ENCODE results near the gene C1QTNF8. TPM values are rescaled to one million over a fixed set of nuclear protein-coding genes. Genes with fewer than 3 reads are reported as not detected.

Gene C1QTNF8
- total RNA-seq, 2 donors from 2014 or later = not detected

DNA sequence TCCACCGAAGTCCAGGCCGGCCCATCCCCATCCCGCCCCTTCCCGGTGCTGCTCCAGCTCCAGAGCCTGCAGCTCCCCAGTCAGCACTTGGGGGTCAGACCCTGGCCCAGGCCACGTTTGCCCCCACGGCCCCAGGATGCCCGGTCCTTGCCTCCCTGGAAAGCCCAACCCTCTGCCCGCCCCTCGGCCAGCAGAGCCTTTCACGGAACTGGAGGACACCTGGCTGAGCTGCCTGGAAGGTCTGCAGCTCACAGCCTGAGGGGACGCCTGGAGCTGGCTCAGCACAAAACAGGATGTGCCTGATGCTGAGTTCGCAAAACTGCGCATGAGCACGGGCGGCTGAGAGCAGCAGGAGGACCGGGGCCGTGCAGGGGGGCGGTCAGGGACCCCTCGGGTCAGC lies 53.2 kb downstream of the C1QTNF8 start:
- DNase-seq (no peak), ATAC-seq (no peak)
- intact Hi-C loops (cut with DNase I, micrococcal nuclease) = no loop called here

DNA sequence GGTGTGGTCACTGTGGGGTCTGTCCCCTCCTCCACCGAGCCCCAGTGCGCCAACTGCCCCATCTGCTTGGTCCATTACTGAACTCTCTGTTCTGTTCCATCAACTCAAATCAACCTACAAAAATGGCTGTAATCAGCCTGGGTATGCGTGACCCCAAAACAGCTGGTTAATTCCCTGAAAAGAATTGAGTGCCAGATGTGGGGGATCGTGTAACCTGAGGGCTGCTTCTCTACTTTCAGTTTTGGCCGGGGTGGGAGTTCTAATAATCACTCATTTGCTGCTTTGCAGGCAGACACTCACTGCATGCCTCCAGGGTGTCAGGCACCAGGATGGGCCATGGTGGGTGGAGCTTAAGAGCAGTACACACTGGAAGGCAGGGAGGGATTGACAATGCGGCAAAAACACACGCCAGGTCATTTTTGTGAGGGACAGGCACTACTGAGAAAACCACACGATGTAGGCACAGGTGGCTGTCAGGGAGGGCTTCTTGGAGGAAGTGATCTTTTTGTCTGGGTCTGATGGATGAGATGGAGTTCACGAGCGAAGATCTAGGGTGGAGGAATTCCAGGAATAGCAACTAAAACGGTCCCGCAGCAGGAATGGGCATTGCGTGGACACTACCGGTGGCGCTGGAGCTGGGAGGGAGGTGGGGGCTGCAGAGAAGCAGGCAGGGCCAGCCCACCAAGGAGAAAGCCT lies 53.8 kb downstream of the C1QTNF8 start:
- ATAC-seq (no peak), DNase-seq (no peak)
- intact Hi-C loops (cut with DNase I, micrococcal nuclease) = no loop called here

GRCh38 chr16:1040346-1040745 lies 55.7 kb downstream of the C1QTNF8 start:
- no peak for ATAC-seq
- intact Hi-C loops (cut with DNase I, micrococcal nuclease) = no loop called here
- no peak for DNase-seq

DNA sequence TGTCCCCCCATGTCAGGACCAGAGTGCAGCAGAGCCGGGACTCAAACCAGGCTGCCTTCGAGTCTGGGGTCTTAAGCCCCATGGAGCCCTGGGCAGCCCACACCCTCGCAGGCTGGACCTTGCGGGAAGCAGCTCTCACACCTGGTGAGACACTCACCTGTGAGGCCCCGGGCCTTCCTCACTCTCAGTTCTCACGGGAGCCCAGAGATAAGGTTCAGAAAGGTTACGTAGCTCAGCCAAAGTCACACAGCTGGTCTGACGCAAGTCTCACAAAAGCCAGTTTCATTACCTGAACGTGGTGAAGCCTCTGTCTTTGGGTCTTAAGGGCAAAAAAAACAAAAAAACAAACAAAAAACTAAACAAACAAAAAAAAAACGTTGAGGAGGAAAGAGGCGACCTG lies 56.3 kb downstream of the C1QTNF8 start:
- intact Hi-C loops (cut with DNase I, micrococcal nuclease) = no loop called here
- ATAC-seq (no peak), DNase-seq (no peak)

- intact Hi-C loops (cut with DNase I, micrococcal nuclease) = no loop called here
- no peak for DNase-seq
- no peak for ATAC-seq
Measured at GRCh38 chr16:1038932-1039331, 57.1 kb downstream of the C1QTNF8 start.

Other genes with a start within 250 kb of the C1QTNF8 start
- 10 to 100 TPM; 17.3 to 22.6 TPM for gene LMF1, start 125.3 kb downstream of the C1QTNF8 start, total RNA-seq
- under 1 TPM; 0.31 to 0.70 TPM for gene SOX8, start 114.5 kb downstream of the C1QTNF8 start, total RNA-seq
- gene SSTR5, start 23.5 kb downstream of the C1QTNF8 start, total RNA-seq = under 1 TPM in 1 of 2 donors, not detected in 1; 0.25 TPM
- 10 to 100 TPM in 1 of 2 donors, 1 to 10 TPM in 1; 3.8 to 15.6 TPM for gene CACNA1H, start 56.9 kb upstream of the C1QTNF8 start, total RNA-seq
- gene TPSG1, start 129.0 kb upstream of the C1QTNF8 start, total RNA-seq = 100 to 1,000 TPM in 1 of 2 donors, 10 to 100 TPM in 1; 60.7 to 124 TPM
- gene TPSB2, start 133.9 kb upstream of the C1QTNF8 start, total RNA-seq = 10 to 100 TPM in 1 of 2 donors, 1 to 10 TPM in 1; 6.4 to 18.6 TPM
- 10 to 100 TPM in 1 of 2 donors, 1 to 10 TPM in 1; 5.7 to 49.9 TPM for gene TPSAB1, start 144.5 kb upstream of the C1QTNF8 start, total RNA-seq
- 1 to 10 TPM in 1 of 2 donors, under 1 TPM in 1; 0.18 to 2.8 TPM for gene TPSD1, start 159.8 kb upstream of the C1QTNF8 start, total RNA-seq
- gene UBE2I, start 213.4 kb upstream of the C1QTNF8 start, total RNA-seq = 10 to 100 TPM; 76.6 to 87.1 TPM
- gene BAIAP3, start 237.4 kb upstream of the C1QTNF8 start, total RNA-seq = 10 to 100 TPM in 1 of 2 donors, 1 to 10 TPM in 1; 7.5 to 12.3 TPM